Fibroblast of mammary gland (primary cell): ENCODE data around the gene MYO16.

Experiments
- DNase-seq: peaks from one replicate; pipeline ENCODE4 v3.0.0-alpha.2; 2010; ENCODE audit warnings: low read depth
- H3K4me3 ChIP-seq: 2 replicates; pipeline ENCODE4 v1.5.1; 2011; ENCODE audit warnings: low read depth, mild to moderate bottlenecking, low read length, moderate library complexity; ENCODE audit not compliant: control insufficient read depth
- TF ChIP-seq, protein P1 (sequence below): conservative IDR thresholded peaks from 2 replicates; pipeline ENCODE4 v1.5.1; 2011; ENCODE audit warnings: low read depth, low read length, inconsistent platforms; ENCODE audit not compliant: control insufficient read depth, insufficient read depth

The MYO16 gene

DNA sequence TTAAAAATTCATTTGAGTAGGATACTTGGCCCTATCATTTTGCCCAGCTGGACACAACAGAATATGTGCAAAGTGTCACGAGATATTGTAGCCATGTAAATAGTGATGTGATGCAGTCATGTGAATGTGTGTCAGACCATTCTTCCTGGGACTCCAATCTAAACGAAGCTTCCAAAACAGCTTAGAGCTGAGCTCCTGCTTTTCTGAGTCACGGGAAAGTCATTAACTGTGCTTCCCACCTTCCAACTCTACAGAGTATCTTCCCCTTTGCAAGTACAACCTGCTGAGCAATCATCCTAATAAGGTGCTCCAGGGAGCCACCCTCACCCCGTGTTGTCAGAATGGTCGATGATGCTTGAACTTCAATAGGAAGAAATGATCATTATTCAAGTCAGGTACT is 294.7 kb downstream of the MYO16 start:
- DNase-seq: peak; percentile 79
- TF ChIP-seq, protein P1, sequence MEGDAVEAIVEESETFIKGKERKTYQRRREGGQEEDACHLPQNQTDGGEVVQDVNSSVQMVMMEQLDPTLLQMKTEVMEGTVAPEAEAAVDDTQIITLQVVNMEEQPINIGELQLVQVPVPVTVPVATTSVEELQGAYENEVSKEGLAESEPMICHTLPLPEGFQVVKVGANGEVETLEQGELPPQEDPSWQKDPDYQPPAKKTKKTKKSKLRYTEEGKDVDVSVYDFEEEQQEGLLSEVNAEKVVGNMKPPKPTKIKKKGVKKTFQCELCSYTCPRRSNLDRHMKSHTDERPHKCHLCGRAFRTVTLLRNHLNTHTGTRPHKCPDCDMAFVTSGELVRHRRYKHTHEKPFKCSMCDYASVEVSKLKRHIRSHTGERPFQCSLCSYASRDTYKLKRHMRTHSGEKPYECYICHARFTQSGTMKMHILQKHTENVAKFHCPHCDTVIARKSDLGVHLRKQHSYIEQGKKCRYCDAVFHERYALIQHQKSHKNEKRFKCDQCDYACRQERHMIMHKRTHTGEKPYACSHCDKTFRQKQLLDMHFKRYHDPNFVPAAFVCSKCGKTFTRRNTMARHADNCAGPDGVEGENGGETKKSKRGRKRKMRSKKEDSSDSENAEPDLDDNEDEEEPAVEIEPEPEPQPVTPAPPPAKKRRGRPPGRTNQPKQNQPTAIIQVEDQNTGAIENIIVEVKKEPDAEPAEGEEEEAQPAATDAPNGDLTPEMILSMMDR: no peak
- no peak overlapping the region for H3K4me3 ChIP-seq

- TF ChIP-seq, protein P1: no peak
- no peak overlapping the region for H3K4me3 ChIP-seq
- no peak for DNase-seq
Measured at GRCh38 chr13:108924541-108924940, 295.1 kb downstream of the MYO16 start.

DNA sequence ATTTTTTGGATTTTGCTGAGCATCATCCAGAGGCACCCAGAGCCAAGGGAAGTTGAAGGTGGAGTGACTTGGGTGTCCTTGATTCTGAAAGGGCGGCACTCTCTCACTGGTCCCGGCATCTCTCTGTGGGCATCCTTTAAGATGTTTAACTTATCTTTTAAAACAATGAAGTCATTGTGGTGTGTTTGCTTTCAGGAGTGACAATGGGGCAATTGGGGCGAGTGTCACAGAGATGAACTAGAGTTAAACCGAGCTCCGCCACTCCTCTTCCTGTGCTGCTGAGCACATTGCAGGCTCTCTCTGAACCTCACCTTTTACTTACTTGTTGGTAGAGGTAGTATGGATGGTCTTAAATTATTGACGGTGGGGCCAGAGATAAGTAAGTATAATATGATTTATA is 295.7 kb downstream of the MYO16 start:
- no peak for DNase-seq
- TF ChIP-seq, protein P1: no peak
- H3K4me3 ChIP-seq: no peak overlapping the region

- TF ChIP-seq, protein P1: no peak
- DNase-seq: no peak
Measured at GRCh38 chr13:108926862-108927261, 297.5 kb downstream of the MYO16 start.

DNA sequence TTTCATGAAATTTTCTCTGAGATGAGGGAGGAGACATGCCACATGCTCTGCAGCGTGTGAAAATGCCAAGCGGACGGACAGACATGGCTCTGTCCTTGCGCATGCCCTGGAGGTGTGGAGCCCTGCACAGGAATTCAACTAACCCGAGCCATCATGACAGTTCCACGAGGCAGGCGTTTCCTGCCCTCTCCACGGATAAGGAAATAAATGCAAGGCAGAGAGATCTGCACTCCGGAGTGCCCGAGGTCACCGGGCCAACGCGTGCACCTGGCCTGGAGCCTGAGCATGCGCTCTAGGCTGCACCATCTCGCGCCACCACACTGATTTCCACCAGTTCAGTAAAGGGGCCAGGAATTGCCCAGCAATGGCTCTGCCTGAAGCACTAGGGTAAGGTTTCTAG is 298.2 kb downstream of the MYO16 start:
- H3K4me3 ChIP-seq: no peak overlapping the region
- DNase-seq: no peak
- TF ChIP-seq, protein P1: no peak

More at GRCh38 chr13:108926862-108927261, 297.5 kb downstream of the MYO16 start:
- H3K4me3 ChIP-seq: no peak overlapping the region

DNA sequence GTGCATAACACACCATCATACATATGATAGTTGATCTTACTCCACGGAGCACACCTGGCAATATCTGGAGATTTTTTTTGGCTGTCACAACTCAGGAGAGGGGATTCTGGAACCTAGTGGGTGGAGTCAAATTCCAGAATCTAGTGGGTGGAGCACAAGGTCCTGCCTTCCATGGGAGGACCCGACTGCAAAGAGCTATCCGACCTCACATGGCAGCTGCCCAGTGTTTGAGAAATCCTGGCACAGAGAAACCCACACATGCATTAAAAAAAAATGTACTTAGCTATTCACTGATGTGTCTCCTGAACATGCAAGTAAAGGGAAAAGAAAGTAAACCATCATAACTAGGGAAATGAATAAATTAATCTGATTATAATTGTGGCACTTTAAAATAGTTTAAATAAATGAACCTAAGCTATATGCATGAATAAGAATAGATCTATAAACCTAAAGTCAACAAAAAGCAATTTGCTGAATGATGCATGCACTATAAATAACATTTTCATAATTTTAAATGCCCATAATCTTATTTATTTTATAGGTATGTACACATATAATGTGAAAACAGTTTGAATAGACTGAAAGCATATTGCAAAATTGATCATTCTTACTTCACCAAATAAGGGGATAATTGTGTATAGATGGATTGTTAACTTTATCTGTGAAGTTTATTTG is 300.3 kb downstream of the MYO16 start:
- TF ChIP-seq, protein P1: no peak
- no peak overlapping the region for H3K4me3 ChIP-seq
- peak; percentile 62 for DNase-seq
